Naive thymus-derived CD4-positive, alpha-beta T cell (primary cell): ENCODE results near the gene WFDC1. TPM values are rescaled to one million over a fixed set of nuclear protein-coding genes. Genes with fewer than 3 reads are reported as not detected.
A peak's percentile ranks its signal among the peaks of the same experiment; 100 is the strongest.
"Not testable (repeated sequence)": the region's sequence is repeated elsewhere in the genome, so short reads cannot be mapped to it uniquely, and the experiment has no call there.

Experiments used
- ATAC-seq: fragments of 150-1000 bp; cut with Tn5 transposase; 2 replicates; pipeline ENCODE4 v1.10.0; 2021; ENCODE audit warnings: mild to moderate bottlenecking, moderate library complexity
- CTCF ChIA-PET: fragments of 350-600 bp; sonication (Branson Sonifier 250); formaldehyde crosslinking; loops from one replicate; lab custom pipeline; 2021; ENCODE audit warnings: antibody characterized with exemption; lab: Charles Lee
- POLR2A ChIA-PET: fragments of 350-600 bp; sonication (Branson Sonifier 250); formaldehyde crosslinking; loops from one replicate; lab custom pipeline; 2021; ENCODE audit warnings: antibody characterized with exemption, inconsistent platforms; lab: Charles Lee
- DNase-seq, 9 donors: peaks; one replicate each; pipeline versions ENCODE4 v3.0.0 to v3.0.0-alpha.2; 2020 to 2022; ENCODE audit warnings: mixed read lengths in 1 of 9
- H3K27ac ChIP-seq: one replicate; pipeline ENCODE4 v1.7.0; 2013; ENCODE audit warnings: mild to moderate bottlenecking, low read depth, low read length, moderate library complexity
- H3K27me3 ChIP-seq, 2 donors: one replicate each; pipeline ENCODE4 v1.7.0; 2013; ENCODE audit warnings: low read length in 2 of 2, mild to moderate bottlenecking in 2 of 2, moderate library complexity in 2 of 2; ENCODE audit not compliant: control insufficient read depth in 2 of 2, insufficient read depth in 2 of 2
- H3K36me3 ChIP-seq, 3 experiments: 1 replicate in 2 of 3; 2 replicates in 1 of 3; pipeline ENCODE4 v1.7.0; 2013; ENCODE audit warnings: low read length in 3 of 3, mild to moderate bottlenecking in 3 of 3, moderate library complexity in 1 of 3; ENCODE audit not compliant: insufficient read depth in 3 of 3, control insufficient read depth in 2 of 3
- H3K4me1 ChIP-seq, 2 donors: one replicate each; pipeline ENCODE4 v1.7.0; 2013; ENCODE audit warnings: low read length in 2 of 2, mild to moderate bottlenecking in 2 of 2, moderate library complexity in 1 of 2; ENCODE audit not compliant: control insufficient read depth in 2 of 2, insufficient read depth in 2 of 2
- H3K4me3 ChIP-seq: 2 replicates; pipeline ENCODE4 v1.7.0; 2013; ENCODE audit warnings: mild to moderate bottlenecking, low read length
- H3K9me3 ChIP-seq, 3 experiments: 1 replicate in 2 of 3; 2 replicates in 1 of 3; pipeline ENCODE4 v1.7.0; 2013; ENCODE audit warnings: low read length in 3 of 3; ENCODE audit not compliant: control insufficient read depth in 2 of 3
- H3K27ac Mint-ChIP-seq, 9 donors: one replicate each; pipeline ENCODE4 v1.8.0; 2020 to 2022; ENCODE audit warnings: mixed read lengths in 9 of 9, mild to moderate bottlenecking in 8 of 9, moderate library complexity in 5 of 9, inconsistent platforms in 2 of 9
- H3K27me3 Mint-ChIP-seq, 5 donors: one replicate each; pipeline ENCODE4 v1.8.0; 2021 to 2022; ENCODE audit warnings: mixed read lengths in 5 of 5, mild to moderate bottlenecking in 1 of 5
- H3K36me3 Mint-ChIP-seq, 5 donors: one replicate each; pipeline ENCODE4 v1.8.0; 2020 to 2022; ENCODE audit warnings: mixed read lengths in 5 of 5, mild to moderate bottlenecking in 3 of 5, inconsistent platforms in 1 of 5
- H3K4me1 Mint-ChIP-seq, 7 donors: one replicate each; pipeline ENCODE4 v1.8.0; 2020 to 2022; ENCODE audit warnings: mixed read lengths in 7 of 7, mild to moderate bottlenecking in 3 of 7, inconsistent platforms in 1 of 7
- H3K4me3 Mint-ChIP-seq, 10 donors: one replicate each; pipeline ENCODE4 v1.8.0; 2020 to 2022; ENCODE audit warnings: mild to moderate bottlenecking in 10 of 10, mixed read lengths in 10 of 10, moderate library complexity in 6 of 10, inconsistent platforms in 2 of 10
- H3K9me3 Mint-ChIP-seq, 11 donors: one replicate each; pipeline ENCODE4 v1.8.0; 2020 to 2022; ENCODE audit warnings: mixed read lengths in 11 of 11, mild to moderate bottlenecking in 4 of 11, inconsistent platforms in 1 of 11, moderate library complexity in 1 of 11
- intact Hi-C, 2 donors: fragments of 100-400 bp; cut with micrococcal nuclease; formaldehyde crosslinking; loops; one replicate each; pipeline ENCODE4 v1.15.1; 2023
- polyA plus RNA-seq, 2 donors: library from polyadenylated mRNA; unstranded; fragments of 300-500 nt; fragmentation: Illumina TruSeq; gene quantifications; one replicate each; pipeline ENCODE4 v1.2.3, GENCODE V29; 2021
- total RNA-seq, 6 experiments: library from RNA in 5 of 6; stranded (reverse) in 5 of 6; gene quantifications; 1 replicate in 5 of 6; 2 replicates in 1 of 6; pipeline ENCODE4 v1.2.3 and lab custom pipeline; 2021 to 2026

Gene WFDC1
- total and polyA plus RNA-seq, 7 experiments from 2014 or later: not detected

GRCh38 chr16:84334058-84334457, 39.4 kb downstream of the WFDC1 start:
- H3K4me1 ChIP-seq: no peaks in the 10 kb centered on the region
- Mint-ChIP-seq H3K4me1 (no peaks in the 10 kb centered on the region), H3K27me3 (peaks cover 0 to 5% (median 0%) of the 10 kb centered on the region in 5 donors), H3K27ac (no peak overlapping the region), H3K4me3 (no peak overlapping the region), H3K36me3 (peaks cover 0 to 8% (median 0%) of the 10 kb centered on the region in 5 donors), H3K9me3 (peaks cover 2 to 29% (median 18%) of the 10 kb centered on the region in 11 donors)
- no peak for DNase-seq
- intact Hi-C loops: no loop called here
- H3K9me3 ChIP-seq: no peaks in the 10 kb centered on the region
- H3K27me3 ChIP-seq: no peaks in the 10 kb centered on the region
- POLR2A ChIA-PET: no interaction called here
- no peak overlapping the region for H3K4me3 ChIP-seq
- ATAC-seq: no peak
- no peaks in the 10 kb centered on the region for H3K36me3 ChIP-seq
- CTCF ChIA-PET: no interaction called here
- H3K27ac ChIP-seq: no peak overlapping the region

- Mint-ChIP-seq H3K4me3 (no peak overlapping the region), H3K27me3 (peaks cover 0 to 5% (median 0%) of the 10 kb centered on the region in 5 donors), H3K4me1 (no peaks in the 10 kb centered on the region), H3K36me3 (peaks cover 0 to 8% (median 0%) of the 10 kb centered on the region in 5 donors), H3K27ac (no peak overlapping the region), H3K9me3 (peaks cover 2 to 29% (median 18%) of the 10 kb centered on the region in 11 donors)
- Histone ChIP-seq H3K4me1 (no peaks in the 10 kb centered on the region), H3K4me3 (no peak overlapping the region), H3K27me3 (no peaks in the 10 kb centered on the region), H3K27ac (no peak overlapping the region), H3K9me3 (no peaks in the 10 kb centered on the region), H3K36me3 (no peaks in the 10 kb centered on the region)
- ATAC-seq (no peak), DNase-seq (no peak)
- POLR2A ChIA-PET: no interaction called here
- CTCF ChIA-PET: no interaction called here
- intact Hi-C loops: no loop called here
Observed at GRCh38 chr16:84334482-84334881, 39.8 kb downstream of the WFDC1 start.

- H3K9me3 ChIP-seq, POLR2A ChIA-PET, H3K36me3 ChIP-seq, H3K4me1 Mint-ChIP-seq, H3K4me1 ChIP-seq, intact Hi-C loops, DNase-seq, H3K27me3 Mint-ChIP-seq, H3K27me3 ChIP-seq, H3K4me3 Mint-ChIP-seq, ATAC-seq, H3K27ac Mint-ChIP-seq, CTCF ChIA-PET, H3K4me3 ChIP-seq, H3K27ac ChIP-seq, H3K36me3 Mint-ChIP-seq: not testable (repeated sequence)
- peaks cover 2 to 29% (median 18%) of the 10 kb centered on the region in 11 donors for H3K9me3 Mint-ChIP-seq
Observed at GRCh38 chr16:84337236-84337635, 42.6 kb downstream of the WFDC1 start.

GRCh38 chr16:84339311-84339710, 44.6 kb downstream of the WFDC1 start:
- H3K27ac Mint-ChIP-seq: peak overlapping the region in 1 of 9 donors; percentile 8
- Histone ChIP-seq H3K4me3 (no peak overlapping the region), H3K9me3 (no peaks in the 10 kb centered on the region), H3K27me3 (no peaks in the 10 kb centered on the region), H3K36me3 (no peaks in the 10 kb centered on the region), H3K4me1 (no peaks in the 10 kb centered on the region), H3K27ac (no peak overlapping the region)
- intact Hi-C loops: no loop called here
- DNase-seq (no peak), ATAC-seq (no peak)
- peaks cover 0 to 8% (median 0%) of the 10 kb centered on the region in 5 donors for H3K36me3 Mint-ChIP-seq
- CTCF ChIA-PET: no interaction called here
- H3K27me3 Mint-ChIP-seq: peaks cover 0 to 5% (median 0%) of the 10 kb centered on the region in 5 donors
- H3K4me3 Mint-ChIP-seq: no peak overlapping the region
- peaks cover 2 to 29% (median 18%) of the 10 kb centered on the region in 11 donors for H3K9me3 Mint-ChIP-seq
- POLR2A ChIA-PET: no interaction called here
- H3K4me1 Mint-ChIP-seq: no peaks in the 10 kb centered on the region

- ChIA-PET CTCF (no interaction called here), POLR2A (no interaction called here)
- ATAC-seq (no peak), DNase-seq (no peak)
- H3K4me1 ChIP-seq: no peaks in the 10 kb centered on the region
- Mint-ChIP-seq H3K9me3 (peaks cover 2 to 28% (median 16%) of the 10 kb centered on the region in 11 donors), H3K36me3 (peaks cover 0 to 8% (median 0%) of the 10 kb centered on the region in 5 donors), H3K4me1 (no peaks in the 10 kb centered on the region), H3K27ac (no peak overlapping the region), H3K4me3 (no peak overlapping the region), H3K27me3 (peaks cover 0 to 5% (median 0%) of the 10 kb centered on the region in 5 donors)
- no peak overlapping the region for H3K27ac ChIP-seq
- H3K4me3 ChIP-seq: no peak overlapping the region
- intact Hi-C loops: no loop called here
- no peaks in the 10 kb centered on the region for H3K9me3 ChIP-seq
- H3K36me3 ChIP-seq: no peaks in the 10 kb centered on the region
- H3K27me3 ChIP-seq: no peaks in the 10 kb centered on the region
Observed at GRCh38 chr16:84339766-84340165, 45.1 kb downstream of the WFDC1 start.

GRCh38 chr16:84340325-84341040, 45.8 kb downstream of the WFDC1 start:
- H3K9me3 Mint-ChIP-seq: peaks cover 2 to 21% (median 9%) of the 10 kb centered on the region in 11 donors
- H3K27me3 ChIP-seq: no peaks in the 10 kb centered on the region
- no peaks in the 10 kb centered on the region for H3K4me1 Mint-ChIP-seq
- no peak overlapping the region for H3K4me3 ChIP-seq
- ChIA-PET POLR2A (no interaction called here), CTCF (no interaction called here)
- ATAC-seq (no peak), DNase-seq (no peak)
- H3K36me3 ChIP-seq: no peaks in the 10 kb centered on the region
- H3K9me3 ChIP-seq: no peaks in the 10 kb centered on the region
- H3K27me3 Mint-ChIP-seq: peaks cover 0 to 5% (median 0%) of the 10 kb centered on the region in 5 donors
- H3K27ac Mint-ChIP-seq: no peak overlapping the region
- H3K4me1 ChIP-seq: no peaks in the 10 kb centered on the region
- H3K4me3 Mint-ChIP-seq: no peak overlapping the region
- intact Hi-C loops: no loop called here
- H3K27ac ChIP-seq: no peak overlapping the region
- H3K36me3 Mint-ChIP-seq: peaks cover 0 to 5% (median 0%) of the 10 kb centered on the region in 5 donors
